Measurements from ENCODE around the gene NNT. TPM values are rescaled to one million over a fixed set of nuclear protein-coding genes. Genes with fewer than 3 reads are reported as not detected.

The NNT gene
- total and polyA plus RNA-seq, 3 donors from 2014 or later, result 25.4 to 55.0 (median 32.1) TPM

- H3K36me3 ChIP-seq (ENCODE audit: low read depth, missing control alignments), result no peaks in the 10 kb centered on the region
- 80 to 100% methylated on average over 1 of the region's 1 CpG for WGBS, 2 donors
- no peak overlapping the region for H3K4me3 ChIP-seq
- H3K9me3 ChIP-seq, result no peaks in the 10 kb centered on the region
- no peaks in the 10 kb centered on the region for H3K27me3 ChIP-seq
- intact Hi-C loops (cut with DNase I; ENCODE audit: low total_unique reads), result no loop called here
- no peak overlapping the region for H3K27ac ChIP-seq
- TF ChIP-seq POLR2A (IDR thresholded peaks at IDR 0.05), result no peak
- no peak for TF ChIP-seq CTCF (IDR thresholded peaks at IDR 0.05)
- no peak for DNase-seq
- no peaks in the 10 kb centered on the region for H3K4me1 ChIP-seq
Measured at GRCh38 chr5:43637416-43637815, 34.4 kb downstream of the NNT start.

- H3K27ac ChIP-seq, result no peak overlapping the region
- H3K4me1 ChIP-seq, result no peaks in the 10 kb centered on the region
- TF ChIP-seq CTCF (IDR thresholded peaks at IDR 0.05) (no peak), POLR2A (IDR thresholded peaks at IDR 0.05) (no peak)
- no peak for DNase-seq
- H3K9me3 ChIP-seq, result no peaks in the 10 kb centered on the region
- no peaks in the 10 kb centered on the region for H3K36me3 ChIP-seq (ENCODE audit: low read depth, missing control alignments)
- WGBS, 2 donors, result 86 to 87% methylated on average over 2 of the region's 2 CpGs
- intact Hi-C loops (cut with DNase I; ENCODE audit: low total_unique reads), result no loop called here
- H3K4me3 ChIP-seq, result no peak overlapping the region
- no peaks in the 10 kb centered on the region for H3K27me3 ChIP-seq
Measured at GRCh38 chr5:43638107-43638506, 35.1 kb downstream of the NNT start.

- intact Hi-C loops (cut with DNase I; ENCODE audit: low total_unique reads), result no loop called here
- Histone ChIP-seq H3K4me1 (no peaks in the 10 kb centered on the region), H3K36me3 (ENCODE audit: low read depth, missing control alignments) (no peaks in the 10 kb centered on the region), H3K27ac (no peak overlapping the region), H3K9me3 (no peaks in the 10 kb centered on the region), H3K27me3 (no peaks in the 10 kb centered on the region), H3K4me3 (no peak overlapping the region)
- DNase-seq, result no peak
- no peak for TF ChIP-seq CTCF (IDR thresholded peaks at IDR 0.05)
- TF ChIP-seq POLR2A (IDR thresholded peaks at IDR 0.05), result no peak
Measured at GRCh38 chr5:43638546-43638945, 35.6 kb downstream of the NNT start.

- no peak overlapping the region for H3K4me3 ChIP-seq
- H3K27me3 ChIP-seq, result no peaks in the 10 kb centered on the region
- no peak overlapping the region for H3K27ac ChIP-seq
- TF ChIP-seq POLR2A (IDR thresholded peaks at IDR 0.05), result no peak
- 90 to 92% methylated on average over 1 of the region's 1 CpG for WGBS, 2 donors
- intact Hi-C loops (cut with DNase I; ENCODE audit: low total_unique reads), result no loop called here
- no peak for DNase-seq
- H3K9me3 ChIP-seq, result no peaks in the 10 kb centered on the region
- H3K4me1 ChIP-seq, result no peaks in the 10 kb centered on the region
- no peaks in the 10 kb centered on the region for H3K36me3 ChIP-seq (ENCODE audit: low read depth, missing control alignments)
Measured at GRCh38 chr5:43639566-43639965, 36.6 kb downstream of the NNT start.

GRCh38 chr5:43642428-43642827 lies 39.4 kb downstream of the NNT start:
- no peak overlapping the region for H3K4me3 ChIP-seq
- no peaks in the 10 kb centered on the region for H3K9me3 ChIP-seq
- H3K27ac ChIP-seq, result no peak overlapping the region
- H3K36me3 ChIP-seq (ENCODE audit: low read depth, missing control alignments), result no peaks in the 10 kb centered on the region
- intact Hi-C loops (cut with DNase I; ENCODE audit: low total_unique reads), result no loop called here
- no peak for DNase-seq
- WGBS, 2 donors, result 87 to 96% methylated on average over 2 of the region's 2 CpGs
- H3K27me3 ChIP-seq, result no peaks in the 10 kb centered on the region
- no peak for TF ChIP-seq CTCF (IDR thresholded peaks at IDR 0.05)
- no peak for TF ChIP-seq POLR2A (IDR thresholded peaks at IDR 0.05)
- no peaks in the 10 kb centered on the region for H3K4me1 ChIP-seq
